Cardiac fibroblast (primary cell): ENCODE measurements around the gene PREX1.

Experiments used
- DNase-seq, 2 donors: peaks; one replicate each; pipeline versions ENCODE4 v3.0.0 to v3.0.0-alpha.2; 2010; ENCODE audit warnings: low read depth in 2 of 2
- H3K4me3 ChIP-seq, 2 donors: replicated peaks in 1 of 2; 1 replicate in 1 of 2; 2 replicates in 1 of 2; pipeline ENCODE4 v1.5.1; 2011; ENCODE audit warnings: low read depth in 2 of 2, low read length in 2 of 2, mild to moderate bottlenecking in 2 of 2, moderate library complexity in 1 of 2
- CTCF ChIP-seq: IDR thresholded peaks from one replicate; pipeline ENCODE4 v1.5.1; 2011; ENCODE audit warnings: low read depth, mild to moderate bottlenecking, low read length, inconsistent platforms

PREX1 gene

DNA sequence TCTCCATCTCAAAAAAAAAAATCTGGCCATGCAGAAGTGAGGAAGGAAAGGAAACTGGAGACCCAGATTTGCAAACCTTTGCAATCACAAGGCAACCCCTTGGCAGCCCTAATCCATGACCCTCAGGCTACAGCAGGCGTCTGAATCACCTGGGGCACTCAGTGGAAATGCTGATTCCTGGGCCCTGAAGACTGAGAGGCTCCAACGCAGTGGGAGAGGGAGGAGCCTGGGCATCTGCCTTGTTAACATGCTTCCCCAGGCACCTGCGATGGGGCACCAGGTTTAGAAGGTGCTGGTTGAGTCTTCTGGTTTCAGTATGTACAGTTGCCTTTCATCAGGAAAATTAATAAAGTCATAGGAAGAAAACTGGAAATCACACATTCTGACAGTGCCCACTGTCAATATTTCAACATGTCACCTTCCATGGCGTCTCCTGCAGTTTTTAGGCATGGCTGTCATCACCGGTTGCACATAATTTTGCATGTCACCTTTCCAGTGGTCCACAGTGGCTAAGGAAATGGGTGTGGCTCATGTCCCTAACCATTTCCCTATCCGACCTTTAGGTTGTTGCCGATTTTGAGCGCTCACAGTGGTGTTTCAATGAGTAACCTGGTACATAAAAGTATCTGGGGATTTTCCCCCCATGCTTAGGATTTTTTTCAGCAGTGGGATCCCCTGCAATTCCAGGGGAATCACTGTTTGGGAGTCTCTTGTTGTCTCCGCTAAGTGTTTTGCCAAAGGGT lies 56.9 kb downstream of the PREX1 start:
- no peak for DNase-seq

DNA sequence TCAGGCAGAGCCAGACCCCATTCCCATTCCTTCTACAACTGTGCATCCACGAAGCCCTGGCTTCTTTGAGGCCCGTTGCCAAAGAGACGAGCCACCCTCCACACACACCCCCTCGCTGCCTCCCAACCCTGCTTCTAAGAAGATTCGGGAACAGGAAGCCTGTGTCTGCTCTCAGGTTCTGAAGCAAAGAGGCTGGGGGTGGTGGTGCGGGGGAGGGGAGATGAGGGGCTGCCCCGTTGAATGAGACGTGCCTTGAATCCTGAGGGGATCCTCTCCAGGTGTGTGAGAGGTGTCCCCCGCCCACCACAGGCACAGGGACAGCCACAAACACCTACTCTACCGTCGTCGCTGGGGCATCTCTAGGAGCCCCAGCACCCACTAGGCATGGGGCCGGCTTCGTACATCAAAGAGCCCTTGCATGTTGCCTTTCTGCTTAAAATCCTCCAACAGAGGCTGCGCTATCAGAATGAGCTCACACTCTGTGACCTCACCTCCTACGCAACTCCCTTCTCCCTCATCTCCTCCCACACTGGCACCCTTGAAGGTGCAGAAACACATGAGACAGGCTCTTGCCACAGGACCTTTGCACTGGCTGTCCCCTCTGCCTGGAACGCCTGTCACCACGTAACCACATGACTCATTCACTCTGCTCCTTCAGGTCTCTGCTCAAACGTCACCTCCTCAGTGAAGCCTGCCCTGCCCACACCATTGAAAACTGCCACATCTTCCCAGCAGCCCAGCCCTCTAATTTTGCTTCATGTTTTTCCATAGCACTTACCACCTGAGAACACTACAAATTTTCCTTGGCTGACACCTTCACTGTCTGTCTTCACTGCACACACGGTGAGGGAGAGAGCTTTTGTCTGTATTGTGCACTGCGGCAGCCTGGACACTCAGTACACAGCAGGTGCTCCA lies 58.5 kb downstream of the PREX1 start:
- no peak overlapping the region for H3K4me3 ChIP-seq
- TF ChIP-seq CTCF: no peak
- DNase-seq: peak; percentile 31 to 41

More for the DNA sequence above, 56.9 kb downstream of the PREX1 start:
- TF ChIP-seq CTCF: no peak
- no peak overlapping the region for H3K4me3 ChIP-seq

DNA sequence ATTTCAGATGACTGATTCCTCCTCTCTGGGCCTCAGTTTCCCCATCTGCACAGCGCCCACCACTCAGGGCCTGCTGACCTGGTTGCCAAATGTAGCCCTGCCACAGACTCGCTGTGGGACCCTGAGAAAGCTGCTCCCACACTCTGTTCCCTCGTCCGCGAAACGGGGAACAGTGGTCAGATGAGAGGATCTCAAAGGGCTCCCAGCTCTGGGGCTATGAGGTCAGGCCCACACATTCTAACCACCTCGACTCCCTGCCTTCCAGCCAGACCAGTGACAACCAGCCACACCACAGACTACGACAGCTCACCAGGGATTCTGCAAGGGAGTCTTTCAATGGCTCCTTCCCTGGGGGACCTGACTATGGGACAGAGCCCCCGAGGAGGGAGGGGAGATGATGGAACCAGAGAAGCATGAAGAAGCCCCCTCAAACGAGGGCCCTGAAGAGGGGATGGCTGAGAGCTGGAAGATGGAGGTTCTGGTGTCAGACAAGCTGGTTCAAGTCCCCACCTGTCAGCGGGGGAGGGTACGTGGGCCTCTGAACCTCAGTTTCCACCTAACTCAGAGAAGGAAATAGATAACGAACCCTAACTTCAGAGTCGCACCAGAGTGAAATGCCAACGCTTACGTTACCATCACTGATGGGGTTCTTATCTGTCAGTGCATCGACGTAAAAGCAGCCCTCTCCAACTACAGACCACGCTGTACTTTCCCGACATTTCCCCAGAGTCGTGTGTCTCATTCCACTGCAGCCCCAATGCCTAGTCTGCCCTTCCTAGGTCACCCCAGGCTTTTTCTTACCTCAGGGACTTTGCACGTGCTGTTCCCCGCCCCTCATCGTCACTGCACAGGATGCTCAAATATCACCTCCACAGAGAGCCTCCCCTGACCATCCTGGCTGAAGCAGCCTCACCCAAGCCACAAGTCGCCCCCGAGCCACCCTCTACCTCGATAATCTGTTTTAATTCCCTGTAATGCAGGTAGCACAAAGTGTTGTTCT lies 60.5 kb downstream of the PREX1 start:
- TF ChIP-seq CTCF: no peak
- H3K4me3 ChIP-seq: no peak overlapping the region
- DNase-seq: no peak

- peak in 1 of 2 donors; percentile 38 for DNase-seq
- H3K4me3 ChIP-seq: no peak overlapping the region
- no peak for TF ChIP-seq CTCF
Observed at GRCh38 chr20:48766205-48766604, 61.6 kb downstream of the PREX1 start.

- no peak overlapping the region for H3K4me3 ChIP-seq
- DNase-seq: no peak
- no peak for TF ChIP-seq CTCF
Observed at GRCh38 chr20:48765359-48765758, 62.4 kb downstream of the PREX1 start.
